Esophagus squamous epithelium (tissue), 5 donors: ENCODE data around the gene FRMD5. TPM values are rescaled to one million over a fixed set of nuclear protein-coding genes. Genes with fewer than 3 reads are reported as not detected.
"Not testable (repeated sequence)": the region's sequence is repeated elsewhere in the genome, so short reads cannot be mapped to it uniquely, and the experiment has no call there.

Experiments used
- DNase-seq: peaks from one replicate; lab custom pipeline; 2025; lab: John Stamatoyannopoulos, UW
- H3K27ac ChIP-seq, 4 donors: fragments of 200-600 bp; sonication (generic); one replicate each; pipeline ENCODE4 v1.5.1; 2016 to 2019; ENCODE audit warnings: mild to moderate bottlenecking in 1 of 4
- H3K27me3 ChIP-seq, 4 donors: fragments of 200-600 bp; sonication (generic); 1 replicate in 3 of 4; 2 replicates in 1 of 4; pipeline versions ENCODE4 v1.5.1 to v1.6.0; 2017 to 2021; ENCODE audit warnings: antibody characterized with exemption in 1 of 4
- H3K36me3 ChIP-seq, 3 donors: fragments of 200-600 bp; sonication (generic); one replicate each; pipeline ENCODE4 v1.5.1; 2016 to 2019
- H3K4me1 ChIP-seq, 3 donors: fragments of 200-600 bp; sonication (generic); one replicate each; pipeline ENCODE4 v1.5.1; 2017 to 2019
- H3K4me3 ChIP-seq, 4 donors: fragments of 200-600 bp; sonication (generic); 1 replicate in 3 of 4; 2 replicates in 1 of 4; pipeline ENCODE4 v1.5.1; 2016 to 2019; ENCODE audit warnings: mild to moderate bottlenecking in 2 of 4, moderate library complexity in 1 of 4
- H3K9me3 ChIP-seq, 3 donors: fragments of 200-600 bp; sonication (generic); one replicate each; pipeline ENCODE4 v1.5.1; 2016 to 2019
- POLR2A ChIP-seq, 4 donors: fragments of 450-650 bp; IDR thresholded peaks; one replicate each; pipeline ENCODE4 v1.6.1; 2017; ENCODE audit warnings: antibody characterized with exemption in 4 of 4, mild to moderate bottlenecking in 4 of 4, moderate library complexity in 3 of 4
- WGBS, 2 donors: methylation state at CpG; one replicate each; pipeline ENCODE4 v1.1.5; 2018; 5-methylcytosine and 5-hydroxymethylcytosine counted together
- intact Hi-C: fragments of 100-400 bp; cut with DNase I; formaldehyde crosslinking; loops from one replicate; pipeline ENCODE4 v1.15.0; 2022
- total RNA-seq, 4 donors: library from RNA; depleted of rRNA; stranded (reverse); fragments of >200 nt; gene quantifications; one replicate each; pipeline ENCODE4 v1.1.0, GENCODE V29; 2016
- TF ChIP-seq, protein P1 (sequence below), 6 experiments: fragments of 450-650 bp in 4 of 6; fragments of 200-600 bp in 2 of 6; sonication (generic) in 2 of 6; IDR thresholded peaks; one replicate each; pipeline ENCODE4 v1.5.1; 2016 to 2019; ENCODE audit warnings: antibody characterized with exemption in 6 of 6, mild to moderate bottlenecking in 4 of 6, moderate library complexity in 4 of 6
- donor health status: DM: yes; HTN: yes; CAD: no.

The FRMD5 gene
- total RNA-seq, 4 donors from 2014 or later: 0.19 TPM; not detected in 3

DNA sequence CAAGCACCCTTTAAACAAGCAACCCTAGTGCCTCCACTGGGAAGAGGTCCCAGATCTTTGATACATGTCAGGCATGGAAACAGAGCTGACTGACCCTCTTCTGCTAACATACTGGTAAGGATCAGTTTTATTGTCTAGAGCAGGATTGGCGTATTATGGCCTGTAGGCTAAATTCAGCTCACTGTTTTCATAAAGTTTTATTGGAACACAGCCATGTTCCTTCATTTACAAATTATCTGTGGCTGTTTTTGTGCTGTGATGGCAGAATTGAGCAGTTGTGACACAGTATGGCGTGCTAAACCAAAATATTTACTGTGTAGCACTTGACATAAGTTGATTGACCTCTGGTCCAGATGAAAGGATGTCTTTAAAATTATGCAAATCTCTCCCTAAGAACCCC lies 323.2 kb downstream of the FRMD5 start:
- DNase-seq: no peak
- no peak for TF ChIP-seq POLR2A (IDR thresholded peaks at IDR 0.05)
- TF ChIP-seq, protein P1, sequence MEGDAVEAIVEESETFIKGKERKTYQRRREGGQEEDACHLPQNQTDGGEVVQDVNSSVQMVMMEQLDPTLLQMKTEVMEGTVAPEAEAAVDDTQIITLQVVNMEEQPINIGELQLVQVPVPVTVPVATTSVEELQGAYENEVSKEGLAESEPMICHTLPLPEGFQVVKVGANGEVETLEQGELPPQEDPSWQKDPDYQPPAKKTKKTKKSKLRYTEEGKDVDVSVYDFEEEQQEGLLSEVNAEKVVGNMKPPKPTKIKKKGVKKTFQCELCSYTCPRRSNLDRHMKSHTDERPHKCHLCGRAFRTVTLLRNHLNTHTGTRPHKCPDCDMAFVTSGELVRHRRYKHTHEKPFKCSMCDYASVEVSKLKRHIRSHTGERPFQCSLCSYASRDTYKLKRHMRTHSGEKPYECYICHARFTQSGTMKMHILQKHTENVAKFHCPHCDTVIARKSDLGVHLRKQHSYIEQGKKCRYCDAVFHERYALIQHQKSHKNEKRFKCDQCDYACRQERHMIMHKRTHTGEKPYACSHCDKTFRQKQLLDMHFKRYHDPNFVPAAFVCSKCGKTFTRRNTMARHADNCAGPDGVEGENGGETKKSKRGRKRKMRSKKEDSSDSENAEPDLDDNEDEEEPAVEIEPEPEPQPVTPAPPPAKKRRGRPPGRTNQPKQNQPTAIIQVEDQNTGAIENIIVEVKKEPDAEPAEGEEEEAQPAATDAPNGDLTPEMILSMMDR (IDR thresholded peaks at IDR 0.05): no peak
- Histone ChIP-seq H3K27me3 (no peaks in the 10 kb centered on the region), H3K4me1 (no peaks in the 10 kb centered on the region), H3K27ac (no peak overlapping the region), H3K9me3 (no peaks in the 10 kb centered on the region), H3K4me3 (no peak overlapping the region), H3K36me3 (peaks cover 0 to 9% (median 0%) of the 10 kb centered on the region in 3 donors)
- 90 to 100% methylated on average over 2 of the region's 2 CpGs for WGBS, 2 donors
- intact Hi-C loops: no loop called here

- Histone ChIP-seq H3K4me1 (no peaks in the 10 kb centered on the region), H3K27me3 (no peaks in the 10 kb centered on the region), H3K9me3 (no peaks in the 10 kb centered on the region), H3K4me3 (no peak overlapping the region), H3K27ac (no peak overlapping the region), H3K36me3 (peaks cover 0 to 19% (median 0%) of the 10 kb centered on the region in 3 donors)
- TF ChIP-seq, protein P1 (IDR thresholded peaks at IDR 0.05): no peak
- no peak for TF ChIP-seq POLR2A (IDR thresholded peaks at IDR 0.05)
- DNase-seq: no peak
- intact Hi-C loops: no loop called here
- 82 to 87% methylated on average over 2 of the region's 2 CpGs for WGBS, 2 donors
Measured at GRCh38 chr15:43868406-43868805, 326.7 kb downstream of the FRMD5 start.

DNA sequence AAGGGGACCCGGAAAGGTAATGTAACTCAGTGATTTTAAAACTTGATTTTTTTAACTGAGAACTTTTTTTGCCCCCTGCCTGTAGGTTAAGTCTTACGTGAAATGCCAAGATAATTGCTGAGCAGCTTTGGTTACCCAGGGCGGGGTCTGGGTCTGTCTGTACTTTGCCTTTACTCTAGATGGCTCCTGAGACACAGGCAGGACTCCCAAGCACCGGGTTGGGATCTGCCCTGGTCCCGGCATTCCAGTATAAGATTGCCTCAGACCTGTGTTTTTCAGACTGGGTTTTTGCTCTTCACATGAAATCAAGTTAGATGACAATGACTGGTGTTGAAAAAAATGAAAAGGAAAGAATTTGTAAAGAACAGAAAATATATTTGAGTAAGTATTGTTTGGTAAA lies 328.0 kb downstream of the FRMD5 start:
- Histone ChIP-seq H3K27me3 (no peaks in the 10 kb centered on the region), H3K4me1 (no peaks in the 10 kb centered on the region), H3K27ac (no peak overlapping the region), H3K36me3 (peaks cover 0 to 30% (median 0%) of the 10 kb centered on the region in 3 donors), H3K4me3 (no peak overlapping the region), H3K9me3 (no peaks in the 10 kb centered on the region)
- DNase-seq: no peak
- no peak for TF ChIP-seq POLR2A (IDR thresholded peaks at IDR 0.05)
- TF ChIP-seq, protein P1 (IDR thresholded peaks at IDR 0.05): no peak
- intact Hi-C loops: no loop called here
- WGBS, 2 donors: 93 to 95% methylated on average over 5 of the region's 5 CpGs

GRCh38 chr15:43866636-43867035 lies 328.4 kb downstream of the FRMD5 start:
- H3K4me1 ChIP-seq, H3K9me3 ChIP-seq, H3K27me3 ChIP-seq, H3K27ac ChIP-seq, H3K4me3 ChIP-seq, DNase-seq, intact Hi-C loops: not testable (repeated sequence)
- H3K36me3 ChIP-seq: peaks cover 0 to 30% (median 0%) of the 10 kb centered on the region in 3 donors
- WGBS, 2 donors: 88 to 93% methylated on average over 4 to 10 of the region's 10 CpGs

DNA sequence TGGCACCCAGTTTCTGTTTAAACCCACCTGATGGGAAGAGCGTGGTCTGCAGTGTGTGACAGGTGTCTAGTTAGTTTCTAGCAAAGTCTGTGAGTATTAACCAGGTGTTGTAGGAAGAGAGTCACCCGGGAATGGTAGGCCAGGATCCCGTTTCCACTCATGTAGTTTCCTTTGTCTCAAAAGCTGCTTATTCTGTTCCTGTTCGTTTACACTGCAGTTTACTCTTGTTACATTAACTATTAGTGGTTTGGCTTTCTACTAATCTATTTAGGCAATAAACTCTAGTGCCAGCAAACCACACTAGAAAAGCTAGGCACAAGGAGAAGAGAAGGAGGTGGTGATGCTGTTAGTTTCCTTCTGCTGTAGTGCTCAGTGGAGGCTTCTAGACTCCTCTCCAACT lies 335.5 kb downstream of the FRMD5 start:
- Histone ChIP-seq H3K36me3 (peaks cover 0 to 59% (median 0%) of the 10 kb centered on the region in 3 donors), H3K9me3 (no peaks in the 10 kb centered on the region), H3K4me3 (no peak overlapping the region), H3K27ac (no peak overlapping the region), H3K27me3 (no peaks in the 10 kb centered on the region), H3K4me1 (no peaks in the 10 kb centered on the region)
- TF ChIP-seq, protein P1 (IDR thresholded peaks at IDR 0.05): no peak
- intact Hi-C loops: no loop called here
- 77 to 78% methylated on average over 4 of the region's 4 CpGs for WGBS, 2 donors
- DNase-seq: no peak

- H3K27me3 ChIP-seq: no peaks in the 10 kb centered on the region
- no peak for DNase-seq
- no peaks in the 10 kb centered on the region for H3K9me3 ChIP-seq
- TF ChIP-seq, protein P1 (IDR thresholded peaks at IDR 0.05): no peak
- no peak for TF ChIP-seq POLR2A (IDR thresholded peaks at IDR 0.05)
- no peaks in the 10 kb centered on the region for H3K4me1 ChIP-seq
- H3K36me3 ChIP-seq: peaks cover 0 to 84% (median 0%) of the 10 kb centered on the region in 3 donors
- intact Hi-C loops: no loop called here
- WGBS, 2 donors: 83 to 87% methylated on average over 6 of the region's 6 CpGs
- H3K27ac ChIP-seq: no peak overlapping the region
- no peak overlapping the region for H3K4me3 ChIP-seq
Measured at GRCh38 chr15:43854801-43855200, 340.3 kb downstream of the FRMD5 start.
